CD14-positive monocyte (primary cell): ENCODE results near the gene SPCS2. TPM values are rescaled to one million over a fixed set of nuclear protein-coding genes. Genes with fewer than 3 reads are reported as not detected.

Source experiments
- DNase-seq, 3 donors: peaks; one replicate each; pipeline ENCODE4 v3.0.0-alpha.2; 2011 to 2022
- H2AFZ ChIP-seq: 2 replicates; pipeline ENCODE4 v1.6.0; 2012; ENCODE audit warnings: mild to moderate bottlenecking, low read depth, low read length, inconsistent platforms; ENCODE audit not compliant: insufficient read depth, poor library complexity, severe bottlenecking
- H3K27ac ChIP-seq, 2 donors: 1 replicate in 1 of 2; 2 replicates in 1 of 2; pipeline ENCODE4 v1.5.1; 2012 to 2013; ENCODE audit warnings: low read length in 2 of 2, control low read depth in 1 of 2, inconsistent platforms in 1 of 2, low read depth in 1 of 2, mild to moderate bottlenecking in 1 of 2
- H3K27me3 ChIP-seq, 2 donors: one replicate each; pipeline versions ENCODE4 v1.6.0 to v1.6.1; 2011 to 2013; ENCODE audit warnings: low read length in 2 of 2; ENCODE audit not compliant: control insufficient read depth in 2 of 2, insufficient read depth in 2 of 2
- H3K36me3 ChIP-seq, 2 donors: replicated peaks in 1 of 2; 1 replicate in 1 of 2; 2 replicates in 1 of 2; pipeline versions ENCODE4 v1.5.1 to v1.6.1; 2012 to 2013; ENCODE audit warnings: low read length in 2 of 2, control low read depth in 1 of 2, inconsistent platforms in 1 of 2, mild to moderate bottlenecking in 1 of 2; ENCODE audit not compliant: insufficient read depth in 2 of 2, control insufficient read depth in 1 of 2
- H3K4me1 ChIP-seq, 2 donors: 1 replicate in 1 of 2; 2 replicates in 1 of 2; pipeline versions ENCODE4 v1.5.1 to v1.6.1; 2012 to 2013; ENCODE audit warnings: low read length in 2 of 2, control low read depth in 1 of 2, inconsistent platforms in 1 of 2, mild to moderate bottlenecking in 1 of 2, moderate library complexity in 1 of 2; ENCODE audit not compliant: insufficient read depth in 2 of 2, control insufficient read depth in 1 of 2
- H3K4me2 ChIP-seq: replicated peaks from 2 replicates; pipeline ENCODE3; 2012; ENCODE audit warnings: low read length, moderate library complexity, mild to moderate bottlenecking; ENCODE audit not compliant: poor library complexity, severe bottlenecking; ENCODE audit errors: extremely low read depth
- H3K4me3 ChIP-seq, 3 experiments: fragments of 200-600 bp in 1 of 3; sonication (generic) in 1 of 3; replicated peaks in 1 of 3; 1 replicate in 2 of 3; 2 replicates in 1 of 3; pipeline ENCODE4 v1.5.1; 2011 to 2013; ENCODE audit warnings: low read length in 3 of 3, mild to moderate bottlenecking in 3 of 3, control low read depth in 2 of 3, low read depth in 2 of 3, inconsistent platforms in 1 of 3, moderate library complexity in 1 of 3
- H3K79me2 ChIP-seq: 2 replicates; pipeline ENCODE4 v1.6.0; 2012; ENCODE audit warnings: mild to moderate bottlenecking, control low read depth, inconsistent platforms, low read length, moderate library complexity; ENCODE audit not compliant: insufficient read depth
- H3K9ac ChIP-seq: 2 replicates; pipeline ENCODE4 v1.6.0; 2017; ENCODE audit warnings: low read length, mild to moderate bottlenecking; ENCODE audit not compliant: insufficient read depth, poor library complexity, severe bottlenecking
- H3K9me3 ChIP-seq, 2 donors: replicated peaks in 1 of 2; 1 replicate in 1 of 2; 2 replicates in 1 of 2; pipeline versions ENCODE4 v1.5.1 to v1.6.1; 2012 to 2013; ENCODE audit warnings: low read length in 2 of 2, control low read depth in 1 of 2; ENCODE audit not compliant: control insufficient read depth in 1 of 2, insufficient read depth in 1 of 2
- H4K20me1 ChIP-seq: 2 replicates; pipeline ENCODE4 v1.6.0; 2012; ENCODE audit warnings: mild to moderate bottlenecking, low read length, control low read depth, moderate library complexity; ENCODE audit not compliant: insufficient read depth
- H3K27ac Mint-ChIP-seq, 7 donors: one replicate each; pipeline ENCODE4 v1.8.0; 2020; ENCODE audit warnings: mild to moderate bottlenecking in 7 of 7, mixed read lengths in 7 of 7, moderate library complexity in 6 of 7, inconsistent platforms in 2 of 7
- H3K27me3 Mint-ChIP-seq, 3 donors: one replicate each; pipeline ENCODE4 v1.8.0; 2021 to 2022; ENCODE audit warnings: low read depth in 3 of 3, mild to moderate bottlenecking in 3 of 3, mixed read lengths in 3 of 3, moderate library complexity in 3 of 3, inconsistent platforms in 1 of 3
- H3K36me3 Mint-ChIP-seq, 2 donors: one replicate each; pipeline ENCODE4 v1.8.0; 2020; ENCODE audit warnings: mixed read lengths in 2 of 2, inconsistent platforms in 1 of 2, mild to moderate bottlenecking in 1 of 2
- H3K4me1 Mint-ChIP-seq: one replicate; pipeline ENCODE4 v1.8.0; 2020; ENCODE audit warnings: mild to moderate bottlenecking, mixed read lengths
- H3K4me3 Mint-ChIP-seq, 2 donors: one replicate each; pipeline ENCODE4 v1.8.0; 2020; ENCODE audit warnings: mild to moderate bottlenecking in 2 of 2, mixed read lengths in 2 of 2, moderate library complexity in 1 of 2
- H3K9me3 Mint-ChIP-seq, 7 donors: one replicate each; pipeline ENCODE4 v1.8.0; 2020 to 2022; ENCODE audit warnings: mixed read lengths in 7 of 7, mild to moderate bottlenecking in 6 of 7, moderate library complexity in 6 of 7, inconsistent platforms in 2 of 7
- CTCF ChIP-seq: fragments of 200-600 bp; IDR thresholded peaks from one replicate; pipeline ENCODE4 v1.8.0; 2022; ENCODE audit warnings: antibody characterized with exemption, mild to moderate bottlenecking
- WGBS: methylation state at CpG from one replicate; pipeline ENCODE4 v1.1.5; 2013; ENCODE audit warnings: missing lambda C conversion rate; ENCODE audit not compliant: insufficient coverage; 5-methylcytosine and 5-hydroxymethylcytosine counted together
- intact Hi-C, 2 donors: fragments of 100-400 bp; cut with micrococcal nuclease; formaldehyde crosslinking; loops; one replicate each; pipeline versions ENCODE4 v1.15.0 to v1.15.1; 2023
- polyA plus RNA-seq, 3 donors: library from polyadenylated mRNA; depleted of rRNA in 1 of 3; unstranded in 2 of 3; stranded (reverse) in 1 of 3; fragments of 300-500 nt in 2 of 3; fragments of >200 nt in 1 of 3; fragmentation: Illumina TruSeq in 2 of 3; gene quantifications; 1 replicate in 2 of 3; 2 replicates in 1 of 3; pipeline ENCODE4 v1.2.3, GENCODE V29; 2012 to 2021

Gene SPCS2
- polyA plus RNA-seq, 3 donors = 12.4 to 185 (median 150) TPM

GRCh38 chr11:74971424-74971823 is 22.4 kb downstream of the SPCS2 start:
- H3K4me2 ChIP-seq = no peak overlapping the region
- H3K27ac ChIP-seq = no peak overlapping the region
- no peaks in the 10 kb centered on the region for H3K4me1 ChIP-seq
- H3K27me3 ChIP-seq = no peaks in the 10 kb centered on the region
- no peaks in the 10 kb centered on the region for H3K27me3 Mint-ChIP-seq
- peaks cover 23% of the 10 kb centered on the region for H3K79me2 ChIP-seq
- DNase-seq = no peak
- H3K4me3 ChIP-seq = no peak overlapping the region
- H3K27ac Mint-ChIP-seq = no peak overlapping the region
- peaks cover 69 to 92% of the 10 kb centered on the region in 2 donors for H3K36me3 Mint-ChIP-seq
- 93% methylated on average over 2 of the region's 6 CpGs for WGBS
- no peaks in the 10 kb centered on the region for H3K4me1 Mint-ChIP-seq
- no peak overlapping the region for H3K4me3 Mint-ChIP-seq
- intact Hi-C loops = no loop called here
- no peak for TF ChIP-seq CTCF
- H4K20me1 ChIP-seq = peaks cover 31% of the 10 kb centered on the region
- peaks cover 90 to 98% of the 10 kb centered on the region in 2 donors for H3K36me3 ChIP-seq
- no peak overlapping the region for H2AFZ ChIP-seq
- no peaks in the 10 kb centered on the region for H3K9me3 ChIP-seq
- no peak overlapping the region for H3K9ac ChIP-seq
- no peaks in the 10 kb centered on the region for H3K9me3 Mint-ChIP-seq

GRCh38 chr11:74978041-74978440 is 29.0 kb downstream of the SPCS2 start:
- Histone ChIP-seq H3K4me1 (peaks cover 12 to 16% of the 10 kb centered on the region in 2 donors), H3K9me3 (no peaks in the 10 kb centered on the region), H3K79me2 (peaks cover 5% of the 10 kb centered on the region), H3K4me3 (no peak overlapping the region), H3K27ac (no peak overlapping the region), H3K9ac (no peak overlapping the region), H3K36me3 (peaks cover 47 to 65% of the 10 kb centered on the region in 2 donors), H4K20me1 (peaks cover 14% of the 10 kb centered on the region), H3K27me3 (no peaks in the 10 kb centered on the region), H2AFZ (no peak overlapping the region), H3K4me2 (no peak overlapping the region)
- H3K4me1 Mint-ChIP-seq = peaks cover 21% of the 10 kb centered on the region
- 100% methylated on average over 3 of the region's 4 CpGs for WGBS
- H3K27me3 Mint-ChIP-seq = no peaks in the 10 kb centered on the region
- no peak overlapping the region for H3K27ac Mint-ChIP-seq
- H3K4me3 Mint-ChIP-seq = no peak overlapping the region
- intact Hi-C loops = no loop called here
- H3K36me3 Mint-ChIP-seq = peaks cover 47 to 60% of the 10 kb centered on the region in 2 donors
- no peak for TF ChIP-seq CTCF
- no peaks in the 10 kb centered on the region for H3K9me3 Mint-ChIP-seq
- no peak for DNase-seq
